Lung (tissue), 12 donors: Measurements from ENCODE around the gene RP2. TPM values are rescaled to one million over a fixed set of nuclear protein-coding genes. Genes with fewer than 3 reads are reported as not detected.

Experiments used
- ATAC-seq: fragments of 200-7000 bp; cut with Tn5 transposase; one replicate; pipeline ENCODE4 v1.9.1; 2020; ENCODE audit warnings: moderate number of reproducible peaks; ENCODE audit not compliant: insufficient read depth, low FRiP score
- DNase-seq, 3 donors: peaks; one replicate each; pipeline ENCODE4 v3.0.0-alpha.2; 2013 to 2017
- H3K27ac ChIP-seq, 2 donors: one replicate each; pipeline ENCODE4 v1.5.1; 2013; ENCODE audit warnings: mild to moderate bottlenecking in 2 of 2, moderate library complexity in 2 of 2, control low read depth in 1 of 2, inconsistent platforms in 1 of 2, low read depth in 1 of 2, low read length in 1 of 2
- H3K27me3 ChIP-seq, 3 donors: one replicate each; pipeline ENCODE4 v1.5.1; 2013; ENCODE audit warnings: low read length in 2 of 3; ENCODE audit not compliant: control insufficient read depth in 3 of 3, insufficient read depth in 3 of 3
- H3K36me3 ChIP-seq, 4 donors: one replicate each; pipeline ENCODE4 v1.5.1; 2013; ENCODE audit warnings: low read length in 4 of 4, mild to moderate bottlenecking in 1 of 4, moderate library complexity in 1 of 4; ENCODE audit not compliant: control insufficient read depth in 4 of 4, insufficient read depth in 4 of 4
- H3K4me1 ChIP-seq, 5 donors: one replicate each; pipeline ENCODE4 v1.5.1; 2013; ENCODE audit warnings: low read length in 5 of 5, mild to moderate bottlenecking in 2 of 5, moderate library complexity in 1 of 5; ENCODE audit not compliant: control insufficient read depth in 5 of 5, insufficient read depth in 5 of 5
- H3K4me3 ChIP-seq: one replicate; pipeline ENCODE4 v1.5.1; 2013; ENCODE audit warnings: mild to moderate bottlenecking, control low read depth, moderate library complexity
- H3K9ac ChIP-seq, 2 donors: one replicate each; pipeline ENCODE4 v1.5.1; 2013; ENCODE audit warnings: low read length in 2 of 2, control low read depth in 1 of 2; ENCODE audit not compliant: insufficient read depth in 1 of 2
- H3K9me3 ChIP-seq, 4 donors: one replicate each; pipeline ENCODE4 v1.5.1; 2013; ENCODE audit warnings: low read length in 3 of 4, mild to moderate bottlenecking in 1 of 4, moderate library complexity in 1 of 4; ENCODE audit not compliant: control insufficient read depth in 4 of 4, insufficient read depth in 3 of 4
- CTCF ChIP-seq: IDR thresholded peaks from 2 replicates; pipeline ENCODE4 v1.5.1; 2012; ENCODE audit warnings: mild to moderate bottlenecking; ENCODE audit errors: control extremely low read depth, extremely low read depth
- WGBS, 2 donors: extraction: QIAGEN DNeasy Blood & Tissue Kit; methylation state at CpG; one replicate each; pipeline ENCODE4 v1.1.7; 2013; 5-methylcytosine and 5-hydroxymethylcytosine counted together
- polyA plus RNA-seq, 2 donors: library from polyadenylated mRNA; stranded (reverse); fragments of 200-250 nt; gene quantifications; one replicate each; pipeline ENCODE4 v1.2.1, GENCODE V29; 2013
- total RNA-seq, 2 donors: library from RNA; depleted of rRNA in 1 of 2; stranded (reverse); fragments of >200 nt in 1 of 2; gene quantifications; one replicate each; pipeline ENCODE4 v1.2.1, GENCODE V29; 2014 to 2021
- donor health status: control.
- donor health status: control.
- donor health status: Bipolar disorder and iron deficiency.
- donor health status: healthy.
- donor health status: DM: yes; HTN: yes; CAD: no.

The RP2 gene
- total and polyA plus RNA-seq, 4 donors = 5.8 to 21.9 (median 17.2) TPM

- Histone ChIP-seq H3K36me3 (no peaks in the 10 kb centered on the region), H3K9me3 (no peaks in the 10 kb centered on the region), H3K27me3 (peaks cover 0 to 3% (median 0%) of the 10 kb centered on the region in 3 donors), H3K27ac (no peak overlapping the region), H3K4me3 (no peak overlapping the region), H3K9ac (no peak overlapping the region), H3K4me1 (no peaks in the 10 kb centered on the region)
- 51 to 93% methylated on average over 3 of the region's 3 CpGs for WGBS, 2 donors
- no peak for ATAC-seq
- no peak for DNase-seq
- no peak for TF ChIP-seq CTCF
Observed at GRCh38 chrX:46803140-46803539, 33.7 kb upstream of the RP2 start.

GRCh38 chrX:46805270-46805669, 31.6 kb upstream of the RP2 start:
- no peaks in the 10 kb centered on the region for H3K9me3 ChIP-seq
- peaks cover 0 to 3% (median 0%) of the 10 kb centered on the region in 3 donors for H3K27me3 ChIP-seq
- no peak overlapping the region for H3K27ac ChIP-seq
- no peak overlapping the region for H3K4me3 ChIP-seq
- ATAC-seq = no peak
- 69 to 90% methylated on average over 2 of the region's 2 CpGs for WGBS, 2 donors
- H3K4me1 ChIP-seq = no peaks in the 10 kb centered on the region
- no peak for DNase-seq
- no peak overlapping the region for H3K9ac ChIP-seq
- no peak for TF ChIP-seq CTCF
- H3K36me3 ChIP-seq = no peaks in the 10 kb centered on the region

GRCh38 chrX:46811121-46811520, 25.7 kb upstream of the RP2 start:
- ATAC-seq (no peak), DNase-seq (no peak)
- H3K9me3 ChIP-seq = no peaks in the 10 kb centered on the region
- WGBS, 2 donors = 59 to 88% methylated on average over 1 of the region's 1 CpG
- no peak overlapping the region for H3K9ac ChIP-seq
- no peak overlapping the region for H3K27ac ChIP-seq
- no peaks in the 10 kb centered on the region for H3K36me3 ChIP-seq
- H3K4me1 ChIP-seq = no peaks in the 10 kb centered on the region
- H3K4me3 ChIP-seq = no peak overlapping the region
- no peak for TF ChIP-seq CTCF
- peaks cover 0 to 8% (median 0%) of the 10 kb centered on the region in 3 donors for H3K27me3 ChIP-seq

- Histone ChIP-seq H3K27ac (no peak overlapping the region), H3K4me1 (no peaks in the 10 kb centered on the region), H3K36me3 (no peaks in the 10 kb centered on the region), H3K9me3 (peaks cover 0 to 2% (median 0%) of the 10 kb centered on the region in 4 donors), H3K9ac (no peak overlapping the region), H3K4me3 (no peak overlapping the region), H3K27me3 (peaks cover 0 to 8% (median 0%) of the 10 kb centered on the region in 3 donors)
- TF ChIP-seq CTCF = no peak
- peak; percentile 53 for ATAC-seq
- 49 to 70% methylated on average over 2 of the region's 2 CpGs for WGBS, 2 donors
- DNase-seq = no peak
Observed at GRCh38 chrX:46812445-46812844, 24.4 kb upstream of the RP2 start.
